Measurements from ENCODE around the gene MEGF11. TPM values are rescaled to one million over a fixed set of nuclear protein-coding genes. Genes with fewer than 3 reads are reported as not detected.

Gene MEGF11
- total RNA-seq, 4 donors from 2014 or later, result 0.97 to 10.6 (median 4.0) TPM

- H3K4me3 ChIP-seq (ENCODE audit: low read depth, poor library complexity, severe bottlenecking), result no peak overlapping the region
- DNase-seq (ENCODE audit: low spot score in 2 of 2), result no peak
- WGBS, 2 donors, result 46 to 48% methylated on average over 5 of the region's 5 CpGs
- TF ChIP-seq POLR2A (IDR thresholded peaks at IDR 0.05), result no peak
- TF ChIP-seq, protein P1, sequence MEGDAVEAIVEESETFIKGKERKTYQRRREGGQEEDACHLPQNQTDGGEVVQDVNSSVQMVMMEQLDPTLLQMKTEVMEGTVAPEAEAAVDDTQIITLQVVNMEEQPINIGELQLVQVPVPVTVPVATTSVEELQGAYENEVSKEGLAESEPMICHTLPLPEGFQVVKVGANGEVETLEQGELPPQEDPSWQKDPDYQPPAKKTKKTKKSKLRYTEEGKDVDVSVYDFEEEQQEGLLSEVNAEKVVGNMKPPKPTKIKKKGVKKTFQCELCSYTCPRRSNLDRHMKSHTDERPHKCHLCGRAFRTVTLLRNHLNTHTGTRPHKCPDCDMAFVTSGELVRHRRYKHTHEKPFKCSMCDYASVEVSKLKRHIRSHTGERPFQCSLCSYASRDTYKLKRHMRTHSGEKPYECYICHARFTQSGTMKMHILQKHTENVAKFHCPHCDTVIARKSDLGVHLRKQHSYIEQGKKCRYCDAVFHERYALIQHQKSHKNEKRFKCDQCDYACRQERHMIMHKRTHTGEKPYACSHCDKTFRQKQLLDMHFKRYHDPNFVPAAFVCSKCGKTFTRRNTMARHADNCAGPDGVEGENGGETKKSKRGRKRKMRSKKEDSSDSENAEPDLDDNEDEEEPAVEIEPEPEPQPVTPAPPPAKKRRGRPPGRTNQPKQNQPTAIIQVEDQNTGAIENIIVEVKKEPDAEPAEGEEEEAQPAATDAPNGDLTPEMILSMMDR (IDR thresholded peaks at IDR 0.05), result no peak
- intact Hi-C loops (cut with DNase I; ENCODE audit: low total_unique reads), result no loop called here
Measured at GRCh38 chr15:66027268-66027805, 226.2 kb downstream of the MEGF11 start.

DNA sequence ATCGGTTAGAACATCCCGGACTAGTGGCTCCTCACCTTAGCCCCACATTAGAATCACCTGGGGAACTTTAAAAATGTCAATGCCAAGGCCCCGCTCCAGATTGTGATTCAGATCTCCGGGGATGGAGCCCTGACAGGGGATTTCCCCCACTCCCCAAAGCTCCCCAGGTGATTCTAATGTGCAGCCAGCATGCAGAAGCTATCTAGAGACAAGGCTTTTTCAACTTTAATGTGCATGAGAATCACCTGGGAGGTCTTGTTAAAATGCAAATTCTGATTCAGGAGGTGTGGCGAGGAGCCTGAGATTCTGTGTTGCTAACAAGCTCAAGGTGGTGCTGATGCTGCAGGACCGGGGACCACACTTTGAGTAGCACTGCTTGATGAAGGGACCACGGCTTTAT, 227.6 kb downstream of the MEGF11 start:
- no peak overlapping the region for H3K4me3 ChIP-seq (ENCODE audit: low read depth, poor library complexity, severe bottlenecking)
- WGBS, 2 donors, result 32 to 50% methylated on average over 7 of the region's 7 CpGs
- no peak for DNase-seq (ENCODE audit: low spot score in 2 of 2)
- intact Hi-C loops (cut with DNase I; ENCODE audit: low total_unique reads), result no loop called here
- TF ChIP-seq POLR2A (IDR thresholded peaks at IDR 0.05), result no peak
- TF ChIP-seq, protein P1 (IDR thresholded peaks at IDR 0.05), result no peak

DNA sequence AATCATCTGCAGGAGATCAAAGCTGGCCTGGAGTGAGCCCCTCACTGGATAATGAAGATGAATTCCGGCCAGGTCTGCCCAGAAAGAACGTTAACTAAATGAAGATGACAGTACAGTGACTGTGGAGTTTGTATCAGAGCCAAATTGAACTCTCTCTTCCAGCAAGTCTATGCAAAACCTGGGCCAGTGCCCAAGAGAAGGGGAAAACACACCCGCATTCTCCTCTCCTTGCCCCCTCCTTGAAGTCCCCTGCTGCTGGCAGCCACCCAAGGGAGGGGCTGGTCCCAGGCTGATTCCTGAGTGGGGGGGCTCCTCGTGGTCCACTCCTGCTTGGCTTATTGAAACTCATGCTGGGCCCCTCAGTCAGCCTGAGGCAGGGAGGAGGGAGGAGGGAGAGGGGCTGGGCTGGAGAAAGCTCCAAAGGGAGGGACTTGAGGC, 228.5 kb downstream of the MEGF11 start:
- 4 to 18% methylated on average over 4 of the region's 4 CpGs for WGBS, 2 donors
- DNase-seq (ENCODE audit: low spot score in 2 of 2), result no peak
- intact Hi-C loops (cut with DNase I; ENCODE audit: low total_unique reads), result no loop called here
- TF ChIP-seq, protein P1 (IDR thresholded peaks at IDR 0.05), result no peak
- no peak for TF ChIP-seq POLR2A (IDR thresholded peaks at IDR 0.05)
- H3K4me3 ChIP-seq (ENCODE audit: low read depth, poor library complexity, severe bottlenecking), result no peak overlapping the region

GRCh38 chr15:66024116-66024515, 229.4 kb downstream of the MEGF11 start:
- intact Hi-C loops (cut with DNase I; ENCODE audit: low total_unique reads), result no loop called here
- TF ChIP-seq, protein P1 (IDR thresholded peaks at IDR 0.05), result no peak
- no peak for TF ChIP-seq POLR2A (IDR thresholded peaks at IDR 0.05)
- H3K4me3 ChIP-seq (ENCODE audit: low read depth, poor library complexity, severe bottlenecking), result no peak overlapping the region
- 89 to 95% methylated on average over 4 of the region's 4 CpGs for WGBS, 2 donors
- no peak for DNase-seq (ENCODE audit: low spot score in 2 of 2)

DNA sequence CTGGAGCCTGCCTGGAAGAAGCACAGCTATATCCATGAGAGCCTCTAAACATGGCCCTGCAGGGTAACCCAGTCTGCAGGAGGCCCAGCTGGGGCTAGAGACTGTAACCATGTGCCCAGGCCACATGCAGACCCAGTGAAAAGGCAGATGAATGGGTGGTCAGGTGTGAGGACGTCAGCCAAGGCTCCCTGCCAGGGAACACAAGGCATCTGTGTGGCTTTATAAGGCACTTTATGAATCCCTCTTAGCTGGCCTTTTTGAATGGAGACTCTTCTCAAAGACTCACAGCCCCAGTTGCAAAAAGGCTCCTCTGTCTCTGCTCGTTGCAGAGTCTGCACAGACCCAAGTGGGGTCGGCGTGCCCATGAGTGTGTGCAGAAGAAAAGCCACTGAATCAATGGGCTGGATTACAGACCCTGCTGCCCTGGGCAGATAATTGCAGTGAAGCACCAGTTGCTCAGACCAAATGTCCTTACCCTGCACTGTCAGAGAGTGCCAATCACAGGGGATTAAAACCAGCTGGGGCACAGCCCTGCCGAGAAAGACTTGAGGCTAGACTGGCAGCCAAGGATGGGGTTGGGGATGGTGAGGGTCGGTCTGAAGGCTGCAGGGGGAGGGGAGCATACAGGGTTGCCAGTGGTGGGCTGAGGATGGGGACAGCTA, 230.1 kb downstream of the MEGF11 start:
- TF ChIP-seq POLR2A (IDR thresholded peaks at IDR 0.05), result no peak
- TF ChIP-seq, protein P1 (IDR thresholded peaks at IDR 0.05), result no peak
- DNase-seq (ENCODE audit: low spot score in 2 of 2), result no peak
- H3K4me3 ChIP-seq (ENCODE audit: low read depth, poor library complexity, severe bottlenecking), result no peak overlapping the region
- intact Hi-C loops (cut with DNase I; ENCODE audit: low total_unique reads), result no loop called here
- 58 to 60% methylated on average over 6 of the region's 6 CpGs for WGBS, 2 donors

DNA sequence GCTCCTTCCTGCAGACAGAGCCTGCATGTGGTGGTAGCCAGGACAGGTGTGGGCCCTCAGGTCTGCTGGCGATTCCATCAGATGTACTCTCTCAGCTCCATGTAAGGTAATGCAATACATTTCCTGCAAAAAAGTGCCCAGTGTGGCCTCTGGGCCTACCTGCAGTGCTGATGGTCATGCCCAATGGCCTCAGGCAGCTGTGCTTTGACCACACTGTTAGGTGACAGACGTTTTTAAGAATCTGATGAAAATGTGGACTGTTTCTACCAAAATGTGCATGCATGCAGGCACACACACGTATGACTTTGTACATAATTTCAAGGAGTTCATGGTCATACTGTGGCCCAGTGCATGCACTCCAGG, 231.4 kb downstream of the MEGF11 start:
- WGBS, 2 donors, result 78 to 79% methylated on average over 3 of the region's 3 CpGs
- no peak for DNase-seq (ENCODE audit: low spot score in 2 of 2)
- H3K4me3 ChIP-seq (ENCODE audit: low read depth, poor library complexity, severe bottlenecking), result no peak overlapping the region
- intact Hi-C loops (cut with DNase I; ENCODE audit: low total_unique reads), result no loop called here
- TF ChIP-seq POLR2A (IDR thresholded peaks at IDR 0.05), result no peak
- TF ChIP-seq, protein P1 (IDR thresholded peaks at IDR 0.05), result no peak
